GM21825 (cell line): ENCODE measurements around the gene PRRT1.
A peak's percentile ranks its signal among the peaks of the same experiment; 100 is the strongest.
"Not testable (repeated sequence)": the region's sequence is repeated elsewhere in the genome, so short reads cannot be mapped to it uniquely, and the experiment has no call there.

Source experiments
- ATAC-seq: cut with Tn5 transposase; IDR thresholded peaks from one replicate; pipeline ENCODE4 v1.9.1; 2021; ENCODE audit warnings: mild to moderate bottlenecking, moderate library complexity; ENCODE audit not compliant: unreplicated experiment

The PRRT1 gene

GRCh38 chr6:32151863-32152768 is at the start of gene PRRT1:
Gene PRRT1 (minus strand): TSS chr6:32151939. CDS start chr6:32151827, 112 bp downstream.
- no peak for ATAC-seq

GRCh38 chr6:32200711-32201475 is 49.2 kb upstream of the PRRT1 start:
- no peak for ATAC-seq

- ATAC-seq = no peak
Observed at GRCh38 chr6:32198866-32199265, 47.1 kb upstream of the PRRT1 start.

GRCh38 chr6:32198345-32198696 is 46.6 kb upstream of the PRRT1 start:
- ATAC-seq = no peak

GRCh38 chr6:32196682-32197616 is 45.2 kb upstream of the PRRT1 start:
- ATAC-seq = no peak

GRCh38 chr6:32195902-32196681 is 44.4 kb upstream of the PRRT1 start:
- ATAC-seq = peak; percentile 16

- ATAC-seq = peak; percentile 65
Observed at GRCh38 chr6:32195652-32195901, 43.8 kb upstream of the PRRT1 start.

- ATAC-seq = no peak
Observed at GRCh38 chr6:32194825-32195651, 43.3 kb upstream of the PRRT1 start.

- no peak for ATAC-seq
Observed at GRCh38 chr6:32194388-32194787, 42.6 kb upstream of the PRRT1 start.

- not testable (repeated sequence) for ATAC-seq
Observed at GRCh38 chr6:32193096-32193495, 41.4 kb upstream of the PRRT1 start.

GRCh38 chr6:32192608-32193039 is 40.9 kb upstream of the PRRT1 start, which contains the start of gene GPSM3:
Gene GPSM3 (minus strand): TSS chr6:32192643. CDS start chr6:32192513, 130 bp downstream.
- ATAC-seq = no peak

GRCh38 chr6:32191696-32192607 is 40.2 kb upstream of the PRRT1 start:
- no peak for ATAC-seq

- no peak for ATAC-seq
Observed at GRCh38 chr6:32190911-32191677, 39.4 kb upstream of the PRRT1 start.

GRCh38 chr6:32190054-32190851 is 38.5 kb upstream of the PRRT1 start, which contains the start of gene PBX2:
Gene PBX2 (minus strand): TSS chr6:32190202. CDS start chr6:32189915, 287 bp downstream.
- peak; percentile 56 for ATAC-seq

- ATAC-seq = no peak
Observed at GRCh38 chr6:32189742-32190053, 38.0 kb upstream of the PRRT1 start.

- no peak for ATAC-seq
Observed at GRCh38 chr6:32189069-32189741, 37.5 kb upstream of the PRRT1 start.
